ENCODE measurements around the gene P3R3URF.
"Not testable (repeated sequence)": the region's sequence is repeated elsewhere in the genome, so short reads cannot be mapped to it uniquely, and the experiment has no call there.

P3R3URF gene

GRCh38 chr1:46176211-46176865, at the start of gene P3R3URF:
P3R3URF (minus strand) TSS chr1:46176488; CDS start chr1:46176471, 17 bp downstream.
- DNase-seq = no peak

- DNase-seq = no peak
These were observed 48.7 kb upstream of the P3R3URF start for GRCh38 chr1:46224966-46225365.

GRCh38 chr1:46223472-46223943, 47.2 kb upstream of the P3R3URF start:
- peak; percentile 66 for DNase-seq

DNA sequence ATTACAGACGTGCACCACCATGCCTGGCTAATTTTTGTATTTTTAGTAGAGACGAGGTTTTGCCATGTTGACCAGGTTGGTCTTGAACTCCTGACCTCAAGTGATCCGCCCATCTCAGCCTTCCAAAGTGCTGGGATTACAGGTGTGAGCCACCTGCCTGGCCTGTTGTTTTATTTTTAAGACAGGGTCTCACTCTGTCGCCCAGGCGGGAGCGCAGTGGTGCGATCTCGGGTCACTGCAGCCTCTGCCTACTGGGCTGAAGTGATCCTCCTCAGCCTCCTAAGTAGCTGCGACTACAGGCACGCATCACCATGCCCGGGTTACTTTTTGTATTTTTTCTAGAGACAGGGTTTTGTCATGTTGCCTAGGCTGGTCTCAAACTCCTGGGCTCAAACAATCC, 46.8 kb upstream of the P3R3URF start:
- DNase-seq = not testable (repeated sequence)

- no peak for DNase-seq
These were observed 45.5 kb upstream of the P3R3URF start for GRCh38 chr1:46221749-46222148.

- DNase-seq = no peak
These were observed 44.5 kb upstream of the P3R3URF start for GRCh38 chr1:46220808-46221207.

- DNase-seq = no peak
These were observed 43.5 kb upstream of the P3R3URF start for GRCh38 chr1:46219551-46220520.

DNA sequence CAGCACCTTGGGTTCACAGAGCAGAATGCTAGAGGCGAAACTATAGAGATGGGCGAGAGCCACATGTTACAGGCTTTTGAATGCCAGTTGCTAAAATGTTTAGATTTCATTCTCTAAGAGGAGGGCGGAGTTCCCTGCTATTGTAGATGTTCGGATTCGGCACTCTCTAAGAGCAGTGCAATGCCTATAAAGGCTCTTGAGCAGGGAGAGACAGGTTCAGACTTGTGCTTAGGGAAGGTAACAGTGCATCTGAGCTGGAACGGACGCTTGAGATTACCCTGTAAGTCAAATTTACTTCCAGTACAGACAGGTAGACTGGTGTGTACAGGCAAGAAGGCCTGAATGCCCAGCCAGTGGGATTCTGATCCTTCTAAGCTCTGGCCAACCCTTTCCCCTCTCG, 42.2 kb upstream of the P3R3URF start:
- peak; percentile 83 for DNase-seq

DNA sequence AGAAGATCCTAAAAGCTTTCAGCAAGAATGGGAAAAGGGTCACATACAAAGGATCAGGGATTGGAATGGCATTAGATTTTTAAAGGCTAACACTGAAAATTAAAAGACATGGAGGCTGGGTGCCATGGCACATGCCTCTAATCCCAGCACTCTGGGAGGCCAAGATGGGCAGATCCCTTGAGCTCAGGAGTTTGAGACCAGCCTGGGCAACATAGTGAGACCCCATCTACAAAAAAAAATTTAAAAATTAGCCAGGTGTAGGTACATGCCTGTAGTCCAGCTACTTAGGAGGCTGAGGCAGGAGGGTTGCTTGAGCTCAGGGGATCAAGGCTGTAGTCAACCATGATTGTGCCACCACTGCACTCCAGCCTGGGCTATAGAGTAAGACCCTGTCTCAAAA, 39.2 kb upstream of the P3R3URF start:
- no peak for DNase-seq

DNA sequence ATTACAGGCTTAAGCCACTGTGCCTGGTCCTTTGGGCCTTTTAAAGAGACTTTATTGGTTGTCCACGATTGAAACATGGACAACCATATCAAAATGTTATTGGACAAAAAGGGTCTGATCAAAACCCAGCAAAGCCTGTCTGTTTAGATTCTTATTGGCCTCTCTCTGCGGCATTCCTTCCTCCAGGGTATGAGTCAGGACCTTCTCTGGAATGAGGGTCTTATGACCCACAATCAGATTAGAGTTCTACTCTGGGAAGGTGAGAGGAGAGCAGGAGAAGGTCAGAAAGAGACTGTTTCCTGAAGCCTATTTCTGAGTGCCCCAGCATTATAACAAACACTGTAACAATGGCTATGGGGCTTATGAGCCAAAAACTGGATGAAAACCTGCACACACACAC, 34.8 kb upstream of the P3R3URF start:
- DNase-seq = no peak

DNA sequence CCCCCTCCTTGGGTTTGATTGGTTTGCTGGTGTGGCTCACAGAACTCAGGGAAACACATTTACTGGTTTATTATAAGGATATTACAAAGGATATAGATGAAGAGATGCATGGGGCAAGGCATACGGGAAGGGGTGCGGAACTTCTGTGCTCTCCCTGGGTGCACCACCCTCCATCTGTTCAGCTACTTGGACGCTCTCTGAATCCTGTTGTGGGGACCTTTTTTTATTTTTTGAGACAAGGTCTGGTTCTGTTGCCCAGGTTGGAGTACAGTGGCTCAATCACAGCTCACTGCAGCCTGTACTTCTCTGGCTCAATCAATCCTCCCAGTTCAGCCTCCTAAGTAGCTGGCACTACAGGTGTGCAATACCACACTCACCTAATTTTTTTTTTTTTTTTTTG, 34.3 kb upstream of the P3R3URF start:
- DNase-seq = no peak

- no peak for DNase-seq
These were observed 30.1 kb upstream of the P3R3URF start for GRCh38 chr1:46206399-46206798.

DNA sequence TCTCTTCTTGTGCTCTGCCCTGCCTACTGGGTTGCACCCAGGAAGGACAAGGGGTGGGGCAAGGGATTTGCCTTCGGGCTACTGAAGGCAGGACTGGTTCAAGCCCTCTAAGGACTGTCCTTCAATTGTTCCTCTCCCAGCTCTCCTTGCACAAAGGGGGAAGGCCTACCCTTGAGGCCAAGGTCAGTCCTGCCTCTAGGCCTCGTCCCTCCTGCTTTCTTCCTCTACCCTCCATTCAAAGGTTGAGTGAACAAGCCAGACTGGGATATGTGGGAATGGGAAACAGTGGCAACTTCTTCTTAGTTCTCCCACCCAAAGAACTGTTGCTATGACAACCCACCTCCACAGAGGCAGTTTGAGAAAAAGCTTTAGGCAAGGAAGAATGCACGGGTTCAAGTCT, 29.5 kb upstream of the P3R3URF start:
- DNase-seq = no peak

GRCh38 chr1:46205141-46205540, 28.9 kb upstream of the P3R3URF start:
- no peak for DNase-seq

GRCh38 chr1:46204406-46204742, 28.1 kb upstream of the P3R3URF start:
- no peak for DNase-seq

DNA sequence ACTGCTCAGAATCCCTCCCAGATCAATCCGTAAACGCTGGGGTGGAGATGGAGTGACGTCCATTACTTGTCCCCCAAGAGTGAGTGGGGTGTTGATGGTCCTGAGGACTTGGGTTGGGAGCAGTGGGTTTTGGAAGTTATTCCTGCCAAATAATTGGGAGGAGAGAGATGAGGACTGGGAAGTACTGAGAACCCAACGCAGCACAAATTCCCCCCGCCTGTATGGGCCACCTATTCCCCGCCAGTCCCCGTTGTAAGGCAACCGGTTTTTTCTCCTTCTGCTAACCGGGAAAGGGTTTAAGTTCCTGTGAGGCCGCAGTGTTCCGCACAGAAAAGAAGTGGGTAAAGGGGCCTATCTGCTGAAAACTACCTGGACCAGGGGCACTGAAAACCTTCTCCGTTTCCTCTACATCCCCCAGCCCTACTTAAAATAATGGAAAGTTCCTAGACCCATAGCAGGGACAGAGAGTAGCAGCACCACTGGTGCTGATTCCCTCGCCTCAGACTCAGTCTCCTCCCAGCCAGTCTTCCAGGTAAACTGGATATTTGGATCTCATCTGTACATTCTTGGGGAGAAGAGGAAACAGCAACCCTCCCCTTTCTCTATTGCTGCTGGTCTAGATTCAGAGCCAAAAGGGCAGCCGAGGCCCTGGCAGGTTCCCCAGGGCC, 27.6 kb upstream of the P3R3URF start:
- no peak for DNase-seq

- no peak for DNase-seq
These were observed 23.0 kb upstream of the P3R3URF start for GRCh38 chr1:46199233-46199749.

GRCh38 chr1:46197964-46198811, 21.9 kb upstream of the P3R3URF start, which contains the start of gene POMGNT1:
POMGNT1 (minus strand) TSS chr1:46198434; CDS start chr1:46197821, 613 bp downstream.
- no peak for DNase-seq

GRCh38 chr1:46197560-46197963, 21.3 kb upstream of the P3R3URF start:
- DNase-seq = no peak

DNA sequence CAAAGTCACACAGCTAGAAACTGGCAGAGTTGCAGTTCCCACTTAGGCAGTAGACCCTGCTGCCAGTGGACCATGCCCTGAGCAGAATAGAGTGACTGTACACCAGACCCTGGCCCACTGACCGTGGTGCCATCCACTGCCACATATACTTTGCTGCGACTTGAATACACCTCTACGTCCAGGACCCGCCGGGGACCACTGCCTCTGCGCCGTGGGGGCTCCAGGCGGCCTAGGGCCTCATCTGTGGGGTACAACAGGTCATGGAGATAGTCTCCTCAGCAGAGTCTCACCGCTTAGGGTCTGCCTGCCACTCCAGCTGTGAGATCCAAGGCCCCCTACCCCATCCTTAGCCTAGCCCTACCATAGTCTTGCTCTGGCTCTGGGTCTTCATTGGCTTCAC, 20.3 kb upstream of the P3R3URF start:
- DNase-seq = no peak

- DNase-seq = no peak
These were observed 18.4 kb upstream of the P3R3URF start for GRCh38 chr1:46194641-46195193.

Measured in NCI-H1436 treated with DMSO at 0.1 percent for 48 hours (cell line).